ENCODE data around the gene HYCC2. TPM values are rescaled to one million over a fixed set of nuclear protein-coding genes. Genes with fewer than 3 reads are reported as not detected.
"Not testable (repeated sequence)": the region's sequence is repeated elsewhere in the genome, so short reads cannot be mapped to it uniquely, and the experiment has no call there.

HYCC2 gene
- total RNA-seq, result 1 to 10 TPM; 4.0 to 4.8 TPM

GRCh38 chr2:201071479-201072200 is at the start of gene HYCC2, which contains the start of gene NDUFB3:
TSS of gene HYCC2 (minus strand) at chr2:201071671. CDS start at chr2:201024009, 47,662 bp downstream.
TSS of gene NDUFB3 (plus strand) at chr2:201072001. CDS start at chr2:201078883, 6,882 bp downstream.
- no peaks in the 10 kb centered on the region for H3K27me3 ChIP-seq
- no peaks in the 10 kb centered on the region for H3K36me3 ChIP-seq
- H3K4me3 ChIP-seq, result peak within 1 kb of the TSS; percentile 86 to 98
- TF ChIP-seq CTCF (IDR thresholded peaks at IDR 0.05), result peak; percentile 11 to 55
- peaks cover 0 to 44% of the 10 kb centered on the region in 2 donors for H3K4me1 ChIP-seq
- peak; percentile 93 for DNase-seq (ENCODE audit: low spot score)
- H3K27ac ChIP-seq, result peak within 1 kb of the TSS; percentile 86 to 89
- H3K9me3 ChIP-seq, result no peaks in the 10 kb centered on the region

GRCh38 chr2:201118961-201119854 is 47.7 kb upstream of the HYCC2 start:
- Histone ChIP-seq H3K36me3 (peaks cover 13% of the 10 kb centered on the region), H3K9me3 (no peaks in the 10 kb centered on the region), H3K27ac (peak overlapping the region; percentile 99 to 100), H3K27me3 (no peaks in the 10 kb centered on the region), H3K4me3 (peak overlapping the region; percentile 79 to 96), H3K4me1 (peaks cover 0 to 48% of the 10 kb centered on the region in 2 donors)
- DNase-seq (ENCODE audit: low spot score), result no peak
- no peak for TF ChIP-seq CTCF (IDR thresholded peaks at IDR 0.05)

- no peaks in the 10 kb centered on the region for H3K27me3 ChIP-seq
- peaks cover 0 to 40% of the 10 kb centered on the region in 2 donors for H3K4me1 ChIP-seq
- peak overlapping the region; percentile 99 to 100 for H3K27ac ChIP-seq
- no peaks in the 10 kb centered on the region for H3K9me3 ChIP-seq
- peak; percentile 95 for DNase-seq (ENCODE audit: low spot score)
- TF ChIP-seq CTCF (IDR thresholded peaks at IDR 0.05), result peak; percentile 25 to 68
- H3K36me3 ChIP-seq, result peaks cover 9% of the 10 kb centered on the region
- H3K4me3 ChIP-seq, result peak overlapping the region; percentile 79 to 96
These were observed 46.9 kb upstream of the HYCC2 start for GRCh38 chr2:201118121-201118960.

- Histone ChIP-seq H3K4me1 (peaks cover 0 to 33% of the 10 kb centered on the region in 2 donors), H3K27ac (peak overlapping the region; percentile 99 to 100), H3K4me3 (peak overlapping the region; percentile 79 to 96)
- H3K9me3 ChIP-seq; H3K36me3 ChIP-seq; DNase-seq (ENCODE audit: low spot score); H3K27me3 ChIP-seq: not testable (repeated sequence)
These were observed 46.2 kb upstream of the HYCC2 start for GRCh38 chr2:201117735-201118094.

GRCh38 chr2:201116959-201117734 is 45.7 kb upstream of the HYCC2 start:
- Histone ChIP-seq H3K27ac (peak overlapping the region; percentile 99 to 100), H3K9me3 (no peaks in the 10 kb centered on the region), H3K36me3 (peaks cover 6% of the 10 kb centered on the region), H3K4me1 (peaks cover 0 to 28% of the 10 kb centered on the region in 2 donors), H3K4me3 (peak overlapping the region; percentile 79 to 96), H3K27me3 (no peaks in the 10 kb centered on the region)
- peak in 1 of 2 donors; percentile 40 for TF ChIP-seq CTCF (IDR thresholded peaks at IDR 0.05)
- DNase-seq (ENCODE audit: low spot score), result peak; percentile 89
